ENCODE results near the gene APEH.

APEH gene

GRCh38 chr3:49727924-49728361 lies 53.8 kb downstream of the APEH start:
- DNase-seq (ENCODE audit: low read depth in 2 of 2): no peak

GRCh38 chr3:49729966-49730609 lies 55.9 kb downstream of the APEH start:
- DNase-seq (ENCODE audit: low read depth in 2 of 2): no peak

- DNase-seq (ENCODE audit: low read depth in 2 of 2): no peak
These were observed 58.4 kb downstream of the APEH start for GRCh38 chr3:49732597-49732996.

- no peak for DNase-seq (ENCODE audit: low read depth in 2 of 2)
These were observed 59.4 kb downstream of the APEH start for GRCh38 chr3:49733551-49733950.

All from fibroblast of skin of left biceps (primary cell).